Gastroesophageal sphincter (tissue), 4 donors: Measurements from ENCODE around the gene FBLL1. TPM values are rescaled to one million over a fixed set of nuclear protein-coding genes. Genes with fewer than 3 reads are reported as not detected.

ENCODE experiments used
- ATAC-seq: fragments of 150-250 bp; one replicate; pipeline ENCODE4 v1.9.1; 2016; ENCODE audit warnings: mild to moderate bottlenecking, moderate library complexity
- H3K27ac ChIP-seq, 4 donors: fragments of 200-600 bp; sonication (generic) in 3 of 4; 1 replicate in 3 of 4; 2 replicates in 1 of 4; pipeline ENCODE4 v1.5.1; 2016 to 2019
- H3K27me3 ChIP-seq: fragments of 200-600 bp; sonication (generic); one replicate; pipeline ENCODE4 v1.5.1; 2019
- H3K36me3 ChIP-seq, 2 donors: fragments of 200-600 bp; sonication (generic); one replicate each; pipeline ENCODE4 v1.5.1; 2019; ENCODE audit warnings: control low read depth in 1 of 2
- H3K4me1 ChIP-seq, 3 donors: fragments of 200-600 bp; sonication (generic); 1 replicate in 2 of 3; 2 replicates in 1 of 3; pipeline ENCODE4 v1.5.1; 2016 to 2019; ENCODE audit warnings: control low read depth in 2 of 3
- H3K4me3 ChIP-seq, 2 donors: fragments of 200-600 bp; sonication (generic); one replicate each; pipeline ENCODE4 v1.5.1; 2019; ENCODE audit warnings: mild to moderate bottlenecking in 1 of 2, moderate library complexity in 1 of 2
- H3K9me3 ChIP-seq, 3 donors: fragments of 200-600 bp; sonication (generic); one replicate each; pipeline ENCODE4 v1.5.1; 2017 to 2019; ENCODE audit warnings: control low read depth in 2 of 3
- EP300 ChIP-seq: sonication (generic); formaldehyde crosslinking; IDR thresholded peaks from one replicate; pipeline ENCODE4 v1.6.1; 2017; ENCODE audit warnings: antibody characterized with exemption, mild to moderate bottlenecking
- POLR2A ChIP-seq, 2 donors: fragments of 450-650 bp; IDR thresholded peaks; one replicate each; pipeline ENCODE4 v1.6.1; 2017; ENCODE audit warnings: antibody characterized with exemption in 2 of 2, mild to moderate bottlenecking in 2 of 2, moderate library complexity in 1 of 2
- POLR2AphosphoS5 ChIP-seq: sonication (generic); formaldehyde crosslinking; IDR thresholded peaks from one replicate; pipeline ENCODE4 v1.6.1; 2017; ENCODE audit warnings: antibody characterized with exemption
- WGBS, 2 donors: methylation state at CpG; one replicate each; pipeline ENCODE4 v1.1.5; 2018; ENCODE audit warnings: low coverage in 1 of 2; 5-methylcytosine and 5-hydroxymethylcytosine counted together
- total RNA-seq, 4 donors: library from RNA; depleted of rRNA; stranded (reverse); fragments of >200 nt; gene quantifications; one replicate each; pipeline ENCODE4 v1.1.0, GENCODE V29; 2016
- TF ChIP-seq, protein P1 (sequence below), 4 experiments: fragments of 200-600 bp in 2 of 4; fragments of 450-650 bp in 2 of 4; sonication (generic) in 1 of 4; IDR thresholded peaks; one replicate each; pipeline ENCODE4 v1.5.1; 2017 to 2019; ENCODE audit warnings: antibody characterized with exemption in 4 of 4, mild to moderate bottlenecking in 2 of 4, moderate library complexity in 2 of 4

The FBLL1 gene
- total RNA-seq, 4 donors from 2014 or later, result 0.52 to 0.54 TPM; not detected in 2

GRCh38 chr5:168550656-168551055 is 21.6 kb downstream of the FBLL1 start:
- TF ChIP-seq EP300, result no peak
- TF ChIP-seq, protein P1, sequence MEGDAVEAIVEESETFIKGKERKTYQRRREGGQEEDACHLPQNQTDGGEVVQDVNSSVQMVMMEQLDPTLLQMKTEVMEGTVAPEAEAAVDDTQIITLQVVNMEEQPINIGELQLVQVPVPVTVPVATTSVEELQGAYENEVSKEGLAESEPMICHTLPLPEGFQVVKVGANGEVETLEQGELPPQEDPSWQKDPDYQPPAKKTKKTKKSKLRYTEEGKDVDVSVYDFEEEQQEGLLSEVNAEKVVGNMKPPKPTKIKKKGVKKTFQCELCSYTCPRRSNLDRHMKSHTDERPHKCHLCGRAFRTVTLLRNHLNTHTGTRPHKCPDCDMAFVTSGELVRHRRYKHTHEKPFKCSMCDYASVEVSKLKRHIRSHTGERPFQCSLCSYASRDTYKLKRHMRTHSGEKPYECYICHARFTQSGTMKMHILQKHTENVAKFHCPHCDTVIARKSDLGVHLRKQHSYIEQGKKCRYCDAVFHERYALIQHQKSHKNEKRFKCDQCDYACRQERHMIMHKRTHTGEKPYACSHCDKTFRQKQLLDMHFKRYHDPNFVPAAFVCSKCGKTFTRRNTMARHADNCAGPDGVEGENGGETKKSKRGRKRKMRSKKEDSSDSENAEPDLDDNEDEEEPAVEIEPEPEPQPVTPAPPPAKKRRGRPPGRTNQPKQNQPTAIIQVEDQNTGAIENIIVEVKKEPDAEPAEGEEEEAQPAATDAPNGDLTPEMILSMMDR (IDR thresholded peaks at IDR 0.05), result no peak
- no peak for TF ChIP-seq POLR2AphosphoS5
- no peak for TF ChIP-seq POLR2A (IDR thresholded peaks at IDR 0.05)
- H3K36me3 ChIP-seq, result peaks cover 0 to 61% of the 10 kb centered on the region in 2 donors
- H3K9me3 ChIP-seq, result no peaks in the 10 kb centered on the region
- no peak for ATAC-seq
- H3K27me3 ChIP-seq, result no peaks in the 10 kb centered on the region
- H3K4me1 ChIP-seq, result peaks cover 0 to 5% (median 0%) of the 10 kb centered on the region in 3 donors
- H3K4me3 ChIP-seq, result no peak overlapping the region
- no peak overlapping the region for H3K27ac ChIP-seq

- no peak for ATAC-seq
- no peaks in the 10 kb centered on the region for H3K27me3 ChIP-seq
- no peak overlapping the region for H3K4me3 ChIP-seq
- no peak for TF ChIP-seq EP300
- no peak overlapping the region for H3K27ac ChIP-seq
- peaks cover 0 to 61% of the 10 kb centered on the region in 2 donors for H3K36me3 ChIP-seq
- WGBS, 2 donors, result 0 to 18% methylated on average over 1 of the region's 1 CpG
- no peaks in the 10 kb centered on the region for H3K9me3 ChIP-seq
- peaks cover 0 to 5% (median 0%) of the 10 kb centered on the region in 3 donors for H3K4me1 ChIP-seq
Observed at GRCh38 chr5:168552146-168552545, 23.0 kb downstream of the FBLL1 start.

DNA sequence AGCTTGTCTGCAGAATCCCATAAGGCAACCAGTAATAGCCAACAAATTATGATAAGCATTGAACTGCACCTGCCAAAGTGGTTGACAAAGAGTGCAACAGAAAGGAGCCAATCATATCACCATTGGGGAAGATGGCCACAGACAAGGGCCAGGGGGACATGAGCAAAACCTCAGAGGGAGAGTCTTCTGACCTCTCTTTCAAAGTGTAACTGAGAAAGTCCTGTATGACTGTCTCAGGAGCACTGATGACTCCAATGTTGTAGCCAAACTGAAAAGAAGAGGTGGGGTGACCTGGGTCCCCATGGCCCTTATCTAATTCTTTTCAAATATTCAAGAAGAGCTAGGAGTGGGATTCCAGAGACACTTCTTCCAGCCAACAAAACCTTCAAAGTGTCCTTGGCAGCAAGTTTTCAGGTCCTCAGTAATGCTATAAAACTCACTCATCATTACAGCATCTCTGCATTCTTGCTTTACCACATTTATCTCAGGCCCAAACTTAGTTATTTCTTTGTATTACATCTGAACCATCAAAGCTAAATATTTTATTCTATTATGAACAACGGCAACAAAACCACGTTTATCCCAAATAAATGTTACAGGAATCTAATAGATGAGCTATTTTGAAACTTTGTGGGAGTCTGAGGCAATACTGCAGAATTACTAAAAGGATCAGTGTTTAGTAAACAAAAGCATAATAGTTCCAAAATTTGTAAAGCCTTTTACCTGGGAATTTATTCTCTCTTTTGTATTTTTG is 24.4 kb downstream of the FBLL1 start:
- H3K27me3 ChIP-seq, result no peaks in the 10 kb centered on the region
- WGBS, 2 donors, result 100% methylated on average over 2 of the region's 2 CpGs
- no peak for ATAC-seq
- no peaks in the 10 kb centered on the region for H3K9me3 ChIP-seq
- peaks cover 1 to 69% of the 10 kb centered on the region in 2 donors for H3K36me3 ChIP-seq
- TF ChIP-seq POLR2AphosphoS5 (no peak), EP300 (no peak), POLR2A (IDR thresholded peaks at IDR 0.05) (no peak)
- TF ChIP-seq, protein P1 (IDR thresholded peaks at IDR 0.05), result no peak
- no peak overlapping the region for H3K27ac ChIP-seq
- H3K4me1 ChIP-seq, result peaks cover 0 to 5% (median 0%) of the 10 kb centered on the region in 3 donors
- H3K4me3 ChIP-seq, result no peak overlapping the region

GRCh38 chr5:168557389-168557788 is 28.3 kb downstream of the FBLL1 start:
- no peak overlapping the region for H3K4me3 ChIP-seq
- no peaks in the 10 kb centered on the region for H3K27me3 ChIP-seq
- H3K9me3 ChIP-seq, result no peaks in the 10 kb centered on the region
- peaks cover 4 to 85% of the 10 kb centered on the region in 2 donors for H3K36me3 ChIP-seq
- no peak for TF ChIP-seq POLR2A (IDR thresholded peaks at IDR 0.05)
- TF ChIP-seq, protein P1 (IDR thresholded peaks at IDR 0.05), result no peak
- ATAC-seq, result no peak
- peaks cover 0 to 9% (median 0%) of the 10 kb centered on the region in 3 donors for H3K4me1 ChIP-seq
- no peak overlapping the region for H3K27ac ChIP-seq
- WGBS, 2 donors, result 83 to 97% methylated on average over 2 of the region's 2 CpGs

DNA sequence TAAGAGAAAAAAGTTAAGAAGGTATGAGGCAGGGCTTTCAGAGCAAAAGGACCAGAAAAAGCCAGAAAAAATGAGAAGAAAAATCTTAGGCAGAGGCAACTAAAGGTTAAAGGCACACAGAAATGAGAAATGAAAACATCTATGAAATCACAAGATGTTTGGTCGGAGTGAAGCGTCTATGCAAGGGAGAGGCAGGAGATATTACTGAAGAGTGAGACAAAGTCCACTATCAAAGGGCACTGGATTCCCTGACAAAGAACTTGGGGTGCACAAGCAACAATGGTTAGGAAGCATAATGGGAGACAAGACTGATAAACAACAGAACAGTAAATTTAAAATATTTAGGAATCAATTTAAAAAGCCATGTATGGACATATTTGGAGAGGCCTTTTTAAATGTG is 33.2 kb downstream of the FBLL1 start:
- no peaks in the 10 kb centered on the region for H3K27me3 ChIP-seq
- H3K27ac ChIP-seq, result no peak overlapping the region
- no peaks in the 10 kb centered on the region for H3K9me3 ChIP-seq
- H3K4me1 ChIP-seq, result peaks cover 0 to 7% (median 0%) of the 10 kb centered on the region in 3 donors
- ATAC-seq, result no peak
- WGBS, 2 donors, result 65 to 81% methylated on average over 2 of the region's 2 CpGs
- no peak overlapping the region for H3K4me3 ChIP-seq
- TF ChIP-seq POLR2A (IDR thresholded peaks at IDR 0.05), result no peak
- no peak for TF ChIP-seq EP300
- TF ChIP-seq POLR2AphosphoS5, result no peak
- TF ChIP-seq, protein P1 (IDR thresholded peaks at IDR 0.05), result no peak
- peaks cover 4 to 76% of the 10 kb centered on the region in 2 donors for H3K36me3 ChIP-seq
